Thyroid gland (tissue), 4 donors: ENCODE results near the gene WNT11. TPM values are rescaled to one million over a fixed set of nuclear protein-coding genes. Genes with fewer than 3 reads are reported as not detected.

Source experiments
- DNase-seq, 2 donors: peaks; one replicate each; pipeline ENCODE4 v3.0.0-alpha.2; 2019
- H3K27ac ChIP-seq, 3 donors: fragments of 200-600 bp; sonication (generic); 1 replicate in 2 of 3; 2 replicates in 1 of 3; pipeline ENCODE4 v1.5.1; 2016 to 2019; ENCODE audit warnings: mild to moderate bottlenecking in 1 of 3, moderate library complexity in 1 of 3
- H3K27me3 ChIP-seq: fragments of 200-600 bp; sonication (generic); one replicate; pipeline ENCODE4 v1.5.1; 2019
- H3K36me3 ChIP-seq, 2 donors: fragments of 200-600 bp; sonication (generic); one replicate each; pipeline ENCODE4 v1.5.1; 2016 to 2019
- H3K4me1 ChIP-seq, 2 donors: fragments of 200-600 bp; sonication (generic); one replicate each; pipeline ENCODE4 v1.5.1; 2017 to 2019
- H3K4me3 ChIP-seq, 3 donors: fragments of 200-600 bp; sonication (generic); replicated peaks in 1 of 3; 1 replicate in 2 of 3; 2 replicates in 1 of 3; pipeline ENCODE4 v1.5.1; 2016; ENCODE audit warnings: mild to moderate bottlenecking in 1 of 3
- H3K9me3 ChIP-seq: fragments of 200-600 bp; sonication (generic); one replicate; pipeline ENCODE4 v1.5.1; 2017
- POLR2A ChIP-seq, 2 donors: fragments of 450-650 bp; IDR thresholded peaks; one replicate each; pipeline ENCODE4 v1.6.1; 2017; ENCODE audit warnings: antibody characterized with exemption in 2 of 2, mild to moderate bottlenecking in 2 of 2, moderate library complexity in 1 of 2
- WGBS, 2 donors: methylation state at CpG; one replicate each; pipeline ENCODE4 v1.1.5; 2017; 5-methylcytosine and 5-hydroxymethylcytosine counted together
- intact Hi-C: fragments of 100-400 bp; cut with DNase I; formaldehyde crosslinking; loops from one replicate; pipeline ENCODE4 v1.15.1; 2023
- total RNA-seq, 4 donors: library from RNA; depleted of rRNA; stranded (reverse); fragments of >200 nt; gene quantifications; one replicate each; pipeline ENCODE4 v1.2.3, GENCODE V29; 2016
- TF ChIP-seq, protein P1 (sequence below), 6 experiments: fragments of 200-600 bp in 3 of 6; fragments of 450-650 bp in 3 of 6; sonication (generic) in 3 of 6; IDR thresholded peaks; one replicate each; pipeline ENCODE4 v1.5.1; 2016 to 2019; ENCODE audit warnings: antibody characterized with exemption in 6 of 6, mild to moderate bottlenecking in 2 of 6, inconsistent platforms in 1 of 6, moderate library complexity in 1 of 6

WNT11 gene
- total RNA-seq: 10 to 100 TPM in 3 of 4 donors, 1 to 10 TPM in 1; 7.3 to 31.5 (median 10.7) TPM

DNA sequence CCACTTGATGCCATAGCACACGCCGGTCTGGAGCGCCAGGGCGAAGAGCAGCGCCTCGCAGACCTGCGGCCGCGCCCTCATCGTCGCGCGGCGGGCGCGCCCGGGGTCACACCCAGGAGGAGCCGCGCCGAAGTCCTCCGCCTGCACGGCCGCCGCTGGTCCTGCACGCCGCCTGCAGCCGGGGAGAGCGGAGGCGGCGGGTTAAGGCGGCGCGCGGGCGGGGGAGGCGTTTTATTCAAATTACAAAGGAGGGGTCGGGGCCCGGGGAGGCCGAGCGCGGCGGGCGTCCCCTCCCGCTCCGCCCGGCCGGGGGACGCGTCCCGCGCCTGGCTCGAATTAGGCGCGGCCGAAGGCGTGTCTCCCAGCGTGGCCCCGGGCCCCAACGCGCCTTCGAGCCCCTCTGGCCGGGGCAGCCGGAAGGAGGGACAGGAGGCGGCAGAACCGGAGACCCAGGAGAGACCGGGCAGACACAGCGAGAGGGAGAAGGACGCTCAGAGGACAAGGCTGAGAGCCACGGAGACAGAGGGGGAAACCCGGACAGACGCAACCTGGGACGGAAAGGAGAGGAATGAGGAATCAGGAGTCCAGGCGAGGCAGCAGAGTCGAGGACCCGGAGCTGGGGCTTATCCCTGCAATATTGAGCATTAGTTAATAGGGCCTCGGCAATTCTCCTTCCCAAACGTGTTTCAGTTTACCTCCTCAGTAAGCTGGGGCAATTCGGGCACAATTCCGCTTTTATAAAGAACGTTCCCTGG, at the start of gene WNT11:
Gene WNT11, minus strand, starts transcription at position 176 of the 755 bp plus-strand sequence. Its CDS starts 95 bp downstream, at position 81.
- Histone ChIP-seq H3K4me1 (peaks cover 30 to 46% of the 10 kb centered on the region in 2 donors), H3K27ac (peak within 1 kb of the TSS in 1 of 3 donors; percentile 14), H3K27me3 (no peaks in the 10 kb centered on the region), H3K36me3 (no peaks in the 10 kb centered on the region), H3K4me3 (peak within 1 kb of the TSS in 2 of 3 donors; percentile 36 to 46), H3K9me3 (no peaks in the 10 kb centered on the region)
- TF ChIP-seq, protein P1, sequence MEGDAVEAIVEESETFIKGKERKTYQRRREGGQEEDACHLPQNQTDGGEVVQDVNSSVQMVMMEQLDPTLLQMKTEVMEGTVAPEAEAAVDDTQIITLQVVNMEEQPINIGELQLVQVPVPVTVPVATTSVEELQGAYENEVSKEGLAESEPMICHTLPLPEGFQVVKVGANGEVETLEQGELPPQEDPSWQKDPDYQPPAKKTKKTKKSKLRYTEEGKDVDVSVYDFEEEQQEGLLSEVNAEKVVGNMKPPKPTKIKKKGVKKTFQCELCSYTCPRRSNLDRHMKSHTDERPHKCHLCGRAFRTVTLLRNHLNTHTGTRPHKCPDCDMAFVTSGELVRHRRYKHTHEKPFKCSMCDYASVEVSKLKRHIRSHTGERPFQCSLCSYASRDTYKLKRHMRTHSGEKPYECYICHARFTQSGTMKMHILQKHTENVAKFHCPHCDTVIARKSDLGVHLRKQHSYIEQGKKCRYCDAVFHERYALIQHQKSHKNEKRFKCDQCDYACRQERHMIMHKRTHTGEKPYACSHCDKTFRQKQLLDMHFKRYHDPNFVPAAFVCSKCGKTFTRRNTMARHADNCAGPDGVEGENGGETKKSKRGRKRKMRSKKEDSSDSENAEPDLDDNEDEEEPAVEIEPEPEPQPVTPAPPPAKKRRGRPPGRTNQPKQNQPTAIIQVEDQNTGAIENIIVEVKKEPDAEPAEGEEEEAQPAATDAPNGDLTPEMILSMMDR (IDR thresholded peaks at IDR 0.05): peak in 2 of 6 experiments; percentile 12 to 16
- peak in 1 of 2 donors; percentile 27 for TF ChIP-seq POLR2A (IDR thresholded peaks at IDR 0.05)
- 2 to 5% methylated on average over 17 to 55 of the region's 80 CpGs for WGBS, 2 donors
- intact Hi-C loops: no loop called here
- DNase-seq: peak; percentile 62 to 63

DNA sequence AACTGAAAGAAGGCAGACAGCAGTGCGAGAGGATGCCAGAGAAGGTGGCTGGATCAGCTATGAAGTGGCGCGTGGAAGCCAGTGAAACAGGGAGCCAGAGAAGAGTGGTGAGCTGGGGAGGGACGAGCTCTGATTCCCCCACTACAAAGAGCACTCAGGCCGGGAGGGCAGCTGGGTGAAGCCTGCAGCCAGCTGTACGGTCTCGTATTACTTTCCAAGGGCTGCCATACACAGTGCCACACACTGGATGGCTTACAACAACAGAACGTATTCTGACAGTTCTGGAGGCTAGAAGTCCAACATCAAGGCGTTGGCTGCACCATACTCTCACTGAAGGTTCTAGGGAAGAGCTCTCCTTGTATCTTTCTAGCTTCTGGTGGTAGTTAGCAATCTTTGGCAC, 47.1 kb upstream of the WNT11 start:
- no peaks in the 10 kb centered on the region for H3K36me3 ChIP-seq
- no peak for DNase-seq
- H3K27me3 ChIP-seq: no peaks in the 10 kb centered on the region
- WGBS, 2 donors: 55 to 75% methylated on average over 9 of the region's 9 CpGs
- H3K27ac ChIP-seq: no peak overlapping the region
- H3K4me1 ChIP-seq: no peaks in the 10 kb centered on the region
- no peak overlapping the region for H3K4me3 ChIP-seq
- no peak for TF ChIP-seq POLR2A (IDR thresholded peaks at IDR 0.05)
- TF ChIP-seq, protein P1 (IDR thresholded peaks at IDR 0.05): no peak
- no peaks in the 10 kb centered on the region for H3K9me3 ChIP-seq
- intact Hi-C loops: no loop called here

DNA sequence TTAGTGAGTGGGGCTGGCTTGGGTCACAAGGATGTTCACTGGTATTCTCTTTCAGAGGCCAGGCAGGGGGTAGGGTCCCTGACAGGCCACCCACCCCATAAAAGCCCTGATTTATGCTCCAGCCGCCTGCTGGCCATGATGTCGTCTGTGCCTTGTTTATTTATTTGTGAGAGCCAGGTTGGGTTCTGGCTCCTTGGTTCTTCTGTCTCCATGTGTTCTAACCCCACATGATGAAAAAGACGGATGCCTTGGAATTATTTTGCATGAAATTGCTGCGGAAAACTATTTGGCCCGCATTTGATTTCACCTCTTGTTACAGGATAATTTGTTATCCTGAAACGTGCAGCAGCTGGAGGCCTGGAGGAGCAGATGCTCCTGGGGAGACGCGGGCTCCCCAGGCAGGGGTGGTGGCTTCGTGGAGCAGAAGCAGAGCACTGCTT, 46.3 kb upstream of the WNT11 start:
- WGBS, 2 donors: 73 to 81% methylated on average over 9 of the region's 9 CpGs
- TF ChIP-seq POLR2A (IDR thresholded peaks at IDR 0.05): no peak
- TF ChIP-seq, protein P1 (IDR thresholded peaks at IDR 0.05): no peak
- Histone ChIP-seq H3K9me3 (no peaks in the 10 kb centered on the region), H3K27ac (no peak overlapping the region), H3K4me1 (no peaks in the 10 kb centered on the region), H3K36me3 (no peaks in the 10 kb centered on the region), H3K27me3 (no peaks in the 10 kb centered on the region), H3K4me3 (no peak overlapping the region)
- intact Hi-C loops: no loop called here
- no peak for DNase-seq

DNA sequence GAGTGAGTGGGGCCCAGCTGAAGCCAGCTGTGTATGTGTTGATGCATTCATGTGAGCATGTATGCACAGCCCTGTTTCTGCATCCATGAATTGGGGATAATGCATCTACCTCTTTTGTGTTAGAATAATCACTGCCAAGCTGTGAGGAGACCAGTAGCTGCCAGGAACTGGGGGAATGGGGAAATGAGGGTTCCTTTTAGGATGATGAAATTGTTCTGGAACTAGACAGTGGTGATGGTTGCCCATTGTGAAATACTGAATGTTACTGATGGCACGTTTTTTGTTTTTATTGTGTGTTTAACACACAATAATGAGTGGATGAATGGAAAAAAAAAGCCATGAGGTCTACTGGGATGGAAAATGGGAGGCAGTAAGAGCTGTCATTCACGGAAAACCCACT, 45.3 kb upstream of the WNT11 start:
- Histone ChIP-seq H3K9me3 (no peaks in the 10 kb centered on the region), H3K4me3 (no peak overlapping the region), H3K27ac (no peak overlapping the region), H3K4me1 (no peaks in the 10 kb centered on the region), H3K36me3 (no peaks in the 10 kb centered on the region), H3K27me3 (no peaks in the 10 kb centered on the region)
- intact Hi-C loops: no loop called here
- 19 to 31% methylated on average over 2 of the region's 2 CpGs for WGBS, 2 donors
- no peak for TF ChIP-seq POLR2A (IDR thresholded peaks at IDR 0.05)
- TF ChIP-seq, protein P1 (IDR thresholded peaks at IDR 0.05): no peak
- DNase-seq: no peak

DNA sequence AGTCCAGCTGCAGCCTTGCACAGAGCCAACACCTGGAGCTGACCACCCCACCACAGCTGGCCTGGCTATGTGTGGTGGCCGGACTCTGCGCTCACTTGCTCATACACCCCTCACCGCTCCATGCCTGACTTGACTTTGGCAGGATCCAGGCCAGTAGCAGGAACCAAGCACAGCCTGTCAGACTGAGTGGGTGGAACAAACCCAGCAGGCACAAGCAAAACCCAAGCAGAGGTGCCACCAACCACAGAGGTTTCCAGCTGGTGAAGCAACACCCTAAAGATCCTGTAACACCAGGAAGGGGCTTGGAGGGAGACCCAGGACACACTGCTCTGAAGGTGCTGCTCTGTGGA, 44.9 kb upstream of the WNT11 start:
- no peaks in the 10 kb centered on the region for H3K4me1 ChIP-seq
- no peak overlapping the region for H3K4me3 ChIP-seq
- TF ChIP-seq POLR2A (IDR thresholded peaks at IDR 0.05): no peak
- TF ChIP-seq, protein P1 (IDR thresholded peaks at IDR 0.05): no peak
- no peak overlapping the region for H3K27ac ChIP-seq
- 83 to 100% methylated on average over 2 to 3 of the region's 3 CpGs for WGBS, 2 donors
- H3K27me3 ChIP-seq: no peaks in the 10 kb centered on the region
- H3K36me3 ChIP-seq: no peaks in the 10 kb centered on the region
- no peak for DNase-seq
- no peaks in the 10 kb centered on the region for H3K9me3 ChIP-seq
- intact Hi-C loops: no loop called here
